NB4 (cell line): ENCODE measurements around the gene CHN1.

ENCODE experiments used
- CTCF ChIP-seq: IDR thresholded peaks from one replicate; pipeline ENCODE4 v1.5.1; 2012; ENCODE audit warnings: low read depth, low read length
- MAX ChIP-seq: IDR thresholded peaks from 2 replicates; pipeline ENCODE4 v1.6.1; 2011; ENCODE audit warnings: low read depth, low read length
- MYC ChIP-seq: IDR thresholded peaks from 2 replicates; pipeline ENCODE4 v1.6.1; 2011; ENCODE audit warnings: low read depth, low read length
- POLR2A ChIP-seq: IDR thresholded peaks from 2 replicates; pipeline ENCODE4 v1.6.1; 2011; ENCODE audit warnings: mild to moderate bottlenecking; ENCODE audit not compliant: insufficient read length; ENCODE audit errors: extremely low read depth

GRCh38 chr2:174839662-174840061, 165.5 kb downstream of the CHN1 start:
- TF ChIP-seq CTCF, result no peak
- no peak for TF ChIP-seq MYC
- TF ChIP-seq MAX, result no peak
- no peak for TF ChIP-seq POLR2A
